GM23338 (cell line): Measurements from ENCODE around the gene RNF7.

Source experiments
- CREB1 ChIP-seq: fragments of 250-450 bp; sonication (Bioruptor Pico); IDR thresholded peaks from 2 replicates; pipeline ENCODE4 v1.5.0; 2020; ENCODE audit warnings: low read depth, mild to moderate bottlenecking, moderate library complexity
- CTCF ChIP-seq, 2 experiments: fragments of 200-600 bp in 1 of 2; sonication (generic) in 1 of 2; conservative IDR thresholded peaks; 2 replicates each; pipeline versions ENCODE4 v1.5.1 to v1.6.1; 2016 to 2017; ENCODE audit warnings: antibody characterized with exemption in 2 of 2, low read depth in 2 of 2, mild to moderate bottlenecking in 2 of 2, moderate library complexity in 1 of 2
- ETS1 ChIP-seq: IDR thresholded peaks from 2 replicates; pipeline ENCODE4 v1.6.1; 2016; ENCODE audit warnings: antibody characterized with exemption
- EZH2 ChIP-seq: fragments of 200-600 bp; sonication (generic); IDR thresholded peaks from one replicate; pipeline ENCODE4 v1.8.0; 2017; ENCODE audit warnings: antibody characterized with exemption, mild to moderate bottlenecking, low read depth; ENCODE audit not compliant: unreplicated experiment
- EZH2phosphoT487 ChIP-seq: fragments of 200-600 bp; sonication (generic); IDR thresholded peaks from one replicate; pipeline ENCODE4 v1.8.1; 2018; ENCODE audit warnings: antibody characterized with exemption; ENCODE audit not compliant: unreplicated experiment
- JUNB ChIP-seq: IDR thresholded peaks from one replicate; pipeline ENCODE4 v1.6.1; 2016; ENCODE audit warnings: antibody characterized with exemption; ENCODE audit not compliant: unreplicated experiment
- NANOG ChIP-seq: IDR thresholded peaks from 2 replicates; pipeline ENCODE4 v1.6.1; 2016; ENCODE audit warnings: antibody characterized with exemption, borderline replicate concordance
- POLR2AphosphoS5 ChIP-seq: IDR thresholded peaks from 2 replicates; pipeline ENCODE4 v1.6.1; 2016; ENCODE audit warnings: antibody characterized with exemption, low read depth
- REST ChIP-seq: IDR thresholded peaks from one replicate; pipeline ENCODE4 v1.6.1; 2018; ENCODE audit warnings: antibody characterized with exemption; ENCODE audit not compliant: unreplicated experiment
- STAT1 ChIP-seq: IDR thresholded peaks from one replicate; pipeline ENCODE4 v1.6.1; 2016; ENCODE audit warnings: antibody characterized with exemption; ENCODE audit not compliant: unreplicated experiment
- ZNF114 ChIP-seq: fragments of 250-450 bp; sonication (Bioruptor Pico); IDR thresholded peaks from 2 replicates; pipeline ENCODE4 v1.5.0; 2020; ENCODE audit warnings: mild to moderate bottlenecking, moderate library complexity
- ZNF331 ChIP-seq: fragments of 250-450 bp; sonication (Bioruptor Pico); IDR thresholded peaks from 2 replicates; pipeline ENCODE4 v1.5.0; 2020; ENCODE audit warnings: low read depth, mild to moderate bottlenecking, moderate library complexity
- ZNF462 ChIP-seq: fragments of 250-450 bp; sonication (Bioruptor Pico); IDR thresholded peaks from 2 replicates; pipeline ENCODE4 v1.5.0; 2020; ENCODE audit warnings: mild to moderate bottlenecking, moderate library complexity

- no peak for TF ChIP-seq EZH2
- no peak for TF ChIP-seq POLR2AphosphoS5
- no peak for TF ChIP-seq CTCF (conservative IDR thresholded peaks at IDR 0.05; ENCODE audit: low read depth in 2 of 2)
- no peak for TF ChIP-seq CREB1 (CRISPR knock-in tag)
- no peak for TF ChIP-seq EZH2phosphoT487
- no peak for TF ChIP-seq REST
- no peak for TF ChIP-seq ETS1
- TF ChIP-seq ZNF331 (CRISPR knock-in tag) = no peak
- TF ChIP-seq ZNF462 (CRISPR knock-in tag) = no peak
- no peak for TF ChIP-seq ZNF114 (CRISPR knock-in tag)
- no peak for TF ChIP-seq NANOG
- no peak for TF ChIP-seq STAT1
- TF ChIP-seq JUNB = no peak
These were observed 25.9 kb downstream of the RNF7 start for GRCh38 chr3:141764045-141764444.
